ENCODE data around the gene NYAP2. TPM values are rescaled to one million over a fixed set of nuclear protein-coding genes. Genes with fewer than 3 reads are reported as not detected.

Gene NYAP2
- total RNA-seq, 6 experiments from 2014 or later = not detected

DNA sequence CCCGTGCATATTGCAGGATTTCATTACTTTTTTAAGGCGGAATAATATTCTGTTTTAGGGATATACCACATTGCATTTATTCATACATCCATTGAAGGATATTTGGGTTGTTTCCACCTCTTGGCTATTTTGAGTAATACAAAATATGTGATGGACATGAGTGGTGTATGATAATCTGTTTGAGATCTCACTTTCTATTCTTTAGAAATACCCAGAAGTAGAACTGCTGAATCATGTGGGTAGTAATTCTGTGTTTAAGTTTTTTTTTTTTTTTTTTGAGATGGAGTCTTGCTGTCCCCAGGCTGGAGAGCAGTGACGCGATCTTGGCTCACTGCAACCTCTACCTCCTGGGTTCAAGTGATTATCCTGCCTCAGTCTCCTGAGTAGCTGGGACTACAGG is 201.4 kb downstream of the NYAP2 start:
- Mint-ChIP-seq H3K27me3 (ENCODE audit: insufficient read depth) (peaks cover 6% of the 10 kb centered on the region; the same call in 1 of the 2 replicates), H3K4me1 (ENCODE audit: low read depth) (no peaks in the 10 kb centered on the region), H3K36me3 (ENCODE audit: low read depth) (no peaks in the 10 kb centered on the region)

GRCh38 chr2:225602205-225602604 is 202.7 kb downstream of the NYAP2 start:
- Mint-ChIP-seq H3K36me3 (ENCODE audit: low read depth) (no peaks in the 10 kb centered on the region), H3K4me3 (no peak overlapping the region), H3K9me3 (no peaks in the 10 kb centered on the region), H3K4me1 (ENCODE audit: low read depth) (no peaks in the 10 kb centered on the region), H3K27me3 (ENCODE audit: insufficient read depth) (peaks cover 6% of the 10 kb centered on the region; the same call in 1 of the 2 replicates), H3K27ac (no peak overlapping the region)
- no peak for DNase-seq
- TF ChIP-seq CTCF (IDR thresholded peaks at IDR 0.05) = no peak

More for the DNA sequence above, 201.4 kb downstream of the NYAP2 start:
- no peak overlapping the region for H3K27ac Mint-ChIP-seq
- no peak for DNase-seq
- H3K4me3 Mint-ChIP-seq = no peak overlapping the region
- TF ChIP-seq CTCF (IDR thresholded peaks at IDR 0.05) = no peak
- H3K9me3 Mint-ChIP-seq = no peaks in the 10 kb centered on the region

GRCh38 chr2:225608136-225608535 is 208.6 kb downstream of the NYAP2 start:
- Mint-ChIP-seq H3K27me3 (ENCODE audit: insufficient read depth) (no peaks in the 10 kb centered on the region), H3K36me3 (ENCODE audit: low read depth) (no peaks in the 10 kb centered on the region), H3K27ac (no peak overlapping the region), H3K9me3 (no peaks in the 10 kb centered on the region), H3K4me1 (ENCODE audit: low read depth) (no peaks in the 10 kb centered on the region), H3K4me3 (no peak overlapping the region)
- no peak for DNase-seq
- TF ChIP-seq CTCF (IDR thresholded peaks at IDR 0.05) = no peak

DNA sequence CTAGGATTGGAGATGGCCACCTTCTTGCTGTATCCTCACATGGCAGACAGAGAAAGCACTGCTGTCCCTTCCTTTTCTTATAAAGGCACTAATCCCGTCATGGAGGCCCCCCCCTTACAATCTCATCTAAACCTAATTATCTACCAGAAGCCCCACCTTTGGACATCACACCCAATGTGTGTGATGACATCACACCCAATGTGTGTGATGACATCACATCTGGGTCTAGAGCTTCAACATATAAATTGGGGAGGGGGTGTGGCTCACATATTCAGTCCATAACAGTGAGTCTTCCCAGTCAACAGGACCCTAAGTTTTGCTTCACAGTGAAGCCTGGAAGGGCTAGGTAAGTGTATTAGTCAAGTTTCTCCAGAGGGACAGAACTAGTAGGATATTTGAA is 213.1 kb downstream of the NYAP2 start:
- no peak overlapping the region for H3K4me3 Mint-ChIP-seq
- TF ChIP-seq CTCF (IDR thresholded peaks at IDR 0.05) = no peak
- H3K27ac Mint-ChIP-seq = no peak overlapping the region
- no peaks in the 10 kb centered on the region for H3K9me3 Mint-ChIP-seq
- H3K27me3 Mint-ChIP-seq (ENCODE audit: insufficient read depth) = peaks cover 5% of the 10 kb centered on the region; the same call in 1 of the 2 replicates
- DNase-seq = no peak
- H3K36me3 Mint-ChIP-seq (ENCODE audit: low read depth) = no peaks in the 10 kb centered on the region
- no peaks in the 10 kb centered on the region for H3K4me1 Mint-ChIP-seq (ENCODE audit: low read depth)

GRCh38 chr2:225614915-225615314 is 215.4 kb downstream of the NYAP2 start:
- H3K27ac Mint-ChIP-seq = no peak overlapping the region
- TF ChIP-seq CTCF (IDR thresholded peaks at IDR 0.05) = no peak
- no peaks in the 10 kb centered on the region for H3K9me3 Mint-ChIP-seq
- no peak overlapping the region for H3K4me3 Mint-ChIP-seq
- H3K4me1 Mint-ChIP-seq (ENCODE audit: low read depth) = no peaks in the 10 kb centered on the region
- DNase-seq = no peak
- no peaks in the 10 kb centered on the region for H3K36me3 Mint-ChIP-seq (ENCODE audit: low read depth)
- peaks cover 5% of the 10 kb centered on the region; the same call in 1 of the 2 replicates for H3K27me3 Mint-ChIP-seq (ENCODE audit: insufficient read depth)

DNA sequence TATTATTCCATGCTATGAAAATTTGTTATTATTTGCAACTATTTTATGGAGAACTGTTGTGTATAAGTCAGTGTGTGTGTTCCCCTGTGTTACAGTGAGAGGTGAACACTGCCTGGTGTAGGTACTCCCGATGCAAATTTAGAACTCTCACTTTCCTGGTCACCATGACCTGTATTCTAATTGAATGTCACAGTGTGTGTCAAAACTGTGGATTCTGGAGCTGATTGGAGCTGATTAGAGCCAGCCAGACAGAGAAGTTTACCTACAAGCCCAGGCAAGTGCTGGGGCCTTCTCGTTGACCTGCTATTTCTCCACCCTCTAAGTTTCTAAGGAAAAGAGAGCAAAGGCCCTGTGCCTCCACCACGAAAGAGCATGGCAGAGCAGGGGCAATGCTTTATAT is 216.0 kb downstream of the NYAP2 start:
- no peaks in the 10 kb centered on the region for H3K36me3 Mint-ChIP-seq (ENCODE audit: low read depth)
- H3K9me3 Mint-ChIP-seq = no peaks in the 10 kb centered on the region
- H3K27ac Mint-ChIP-seq = no peak overlapping the region
- H3K4me3 Mint-ChIP-seq = no peak overlapping the region
- H3K27me3 Mint-ChIP-seq (ENCODE audit: insufficient read depth) = peaks cover 5% of the 10 kb centered on the region; the same call in 1 of the 2 replicates
- no peak for TF ChIP-seq CTCF (IDR thresholded peaks at IDR 0.05)
- H3K4me1 Mint-ChIP-seq (ENCODE audit: low read depth) = no peaks in the 10 kb centered on the region
- no peak for DNase-seq

Measured in HFFc6 (cell line).